Activated CD8-positive, alpha-beta memory T cell treated with anti-CD3 and anti-CD28 coated beads for 24 hours (primary cell): Measurements from ENCODE around the gene HEMGN.
"Not testable (repeated sequence)": the region's sequence is repeated elsewhere in the genome, so short reads cannot be mapped to it uniquely, and the experiment has no call there.

Experiments used
- DNase-seq: peaks from one replicate; pipeline ENCODE4 v3.0.0-alpha.2; 2020

The HEMGN gene, protein sequence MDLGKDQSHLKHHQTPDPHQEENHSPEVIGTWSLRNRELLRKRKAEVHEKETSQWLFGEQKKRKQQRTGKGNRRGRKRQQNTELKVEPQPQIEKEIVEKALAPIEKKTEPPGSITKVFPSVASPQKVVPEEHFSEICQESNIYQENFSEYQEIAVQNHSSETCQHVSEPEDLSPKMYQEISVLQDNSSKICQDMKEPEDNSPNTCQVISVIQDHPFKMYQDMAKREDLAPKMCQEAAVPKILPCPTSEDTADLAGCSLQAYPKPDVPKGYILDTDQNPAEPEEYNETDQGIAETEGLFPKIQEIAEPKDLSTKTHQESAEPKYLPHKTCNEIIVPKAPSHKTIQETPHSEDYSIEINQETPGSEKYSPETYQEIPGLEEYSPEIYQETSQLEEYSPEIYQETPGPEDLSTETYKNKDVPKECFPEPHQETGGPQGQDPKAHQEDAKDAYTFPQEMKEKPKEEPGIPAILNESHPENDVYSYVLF

DNA sequence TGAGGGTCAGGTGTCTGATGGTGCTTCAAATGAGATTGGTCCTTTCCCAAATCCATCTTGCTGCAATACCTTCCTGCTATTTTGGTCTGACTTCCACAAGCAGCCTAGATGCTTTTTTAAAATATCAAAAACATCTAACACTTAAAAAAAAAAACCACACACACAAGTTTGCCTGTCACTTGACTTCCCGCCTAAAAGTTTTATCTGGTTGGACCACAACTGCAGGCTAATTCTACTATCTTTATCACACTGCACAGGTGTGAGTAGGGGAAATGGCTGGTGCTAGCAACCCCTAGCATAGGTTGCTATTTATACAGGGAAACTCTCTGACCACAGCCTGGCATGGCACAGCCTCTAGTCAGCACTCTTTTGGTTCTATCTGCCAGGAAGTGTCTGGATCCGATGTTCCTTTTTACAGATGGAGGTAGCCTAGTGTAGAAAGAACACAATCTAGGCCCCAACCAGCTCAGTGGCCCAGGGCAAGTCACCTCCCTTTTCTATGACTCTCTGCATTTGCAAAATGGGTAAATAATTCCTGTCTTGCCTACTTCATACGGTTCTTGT lies at the start of gene HEMGN:
Gene HEMGN (minus strand): TSS at position 92 of the 564 bp plus-strand sequence. CDS start 36 bp downstream, at position 56.
- DNase-seq: peak; percentile 65

DNA sequence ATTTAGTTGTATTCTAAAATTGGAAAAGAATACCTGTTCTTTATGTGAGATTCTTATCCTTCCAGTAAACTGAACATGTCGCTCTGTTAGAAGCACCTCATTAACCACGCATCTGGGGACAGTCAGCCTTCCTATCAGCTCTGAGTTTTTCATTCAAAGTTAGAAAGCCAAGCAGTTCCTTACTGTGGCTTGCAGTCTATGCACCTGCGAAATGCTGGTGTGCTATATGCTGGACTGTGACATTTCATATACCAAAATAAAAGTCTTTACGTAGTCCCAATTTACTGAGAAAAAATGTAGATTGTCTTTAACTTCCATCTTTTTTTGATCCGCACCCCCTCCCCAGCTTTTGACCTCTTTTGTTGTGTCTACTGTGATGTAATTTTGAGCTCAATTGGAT lies 49.5 kb upstream of the HEMGN start:
- DNase-seq: no peak

DNA sequence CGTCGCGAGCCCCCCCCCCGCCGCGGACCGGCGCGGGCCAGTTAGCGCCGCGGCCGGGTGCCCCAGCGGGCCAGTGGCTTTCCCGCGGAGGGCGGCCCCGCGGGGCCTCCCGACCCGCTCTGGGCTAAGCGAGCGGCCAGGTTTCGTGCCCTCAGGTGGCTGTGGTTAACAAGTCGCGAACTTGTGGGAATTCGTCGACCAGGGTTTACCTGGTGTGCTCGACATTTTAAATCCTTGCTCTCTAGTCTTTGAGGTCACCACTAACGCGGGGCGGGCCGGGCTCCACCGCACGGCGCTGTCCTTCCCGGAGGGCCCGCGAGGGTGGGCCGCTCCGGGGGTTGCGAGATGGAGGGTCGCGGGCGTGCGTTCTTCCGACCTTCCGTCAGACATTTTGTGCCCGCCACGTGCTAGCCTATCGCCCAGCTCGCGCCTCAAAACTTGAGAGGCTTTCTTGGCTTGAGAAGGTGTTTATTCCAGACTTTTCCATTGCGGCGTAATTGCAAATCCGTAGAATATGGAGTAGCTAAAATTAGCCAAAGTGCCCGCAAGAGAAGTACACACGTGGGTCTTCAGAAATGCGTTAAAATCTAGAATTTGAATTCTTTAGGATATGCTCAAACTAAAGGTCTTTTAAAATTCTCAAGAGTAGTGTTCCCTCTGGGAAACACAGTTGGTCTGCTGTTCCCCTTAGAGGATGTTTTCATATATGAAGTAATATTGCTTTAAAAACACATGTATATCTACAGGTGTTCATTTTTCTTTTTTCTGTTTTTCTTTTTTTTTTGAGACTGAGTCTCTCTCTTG lies 47.3 kb upstream of the HEMGN start:
- no peak for DNase-seq

DNA sequence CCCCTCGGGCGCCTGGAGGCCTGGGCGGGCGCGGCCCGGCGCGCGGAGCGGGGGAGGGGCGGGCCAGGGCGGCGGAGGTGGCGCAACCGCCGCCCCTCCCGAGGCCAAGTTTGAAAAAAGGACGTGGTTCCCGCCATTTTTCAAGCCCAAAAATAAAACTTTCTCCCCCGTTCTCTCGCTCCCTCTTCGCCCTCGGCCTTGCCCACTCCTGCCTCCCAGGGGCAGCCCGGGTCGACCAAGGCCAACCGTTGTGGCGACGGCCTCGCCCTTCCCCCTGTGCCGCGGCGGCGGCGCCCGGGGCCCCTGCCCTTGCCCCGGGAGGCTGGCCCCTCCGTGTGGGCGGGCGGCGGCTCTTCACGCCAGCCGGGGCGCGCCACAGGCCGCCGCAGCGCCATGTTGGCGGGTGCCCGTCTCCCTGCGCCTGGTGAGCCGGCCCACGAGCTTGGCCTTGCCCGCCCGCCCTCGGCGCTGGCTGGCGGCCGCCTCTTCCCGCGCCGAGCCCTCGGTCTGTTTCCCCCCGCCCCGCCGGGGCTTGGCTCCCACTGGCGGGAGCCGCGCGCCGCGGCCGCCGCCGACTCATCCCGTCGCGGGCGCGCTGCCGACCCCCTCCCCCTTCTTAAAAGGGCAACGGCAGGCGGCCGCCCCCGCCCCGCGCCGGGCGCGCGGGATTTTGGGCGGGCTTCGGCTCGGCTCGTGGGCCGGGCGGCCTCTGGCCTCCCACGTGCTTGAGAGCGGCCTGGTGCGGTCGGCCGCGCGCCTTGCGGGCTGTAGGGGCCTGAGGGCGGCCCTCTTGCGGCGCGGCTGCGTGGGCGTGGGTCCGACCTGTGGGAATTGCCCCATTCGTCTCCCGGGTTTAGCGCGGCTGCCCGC lies 46.5 kb upstream of the HEMGN start:
- DNase-seq: peak; percentile 91

DNA sequence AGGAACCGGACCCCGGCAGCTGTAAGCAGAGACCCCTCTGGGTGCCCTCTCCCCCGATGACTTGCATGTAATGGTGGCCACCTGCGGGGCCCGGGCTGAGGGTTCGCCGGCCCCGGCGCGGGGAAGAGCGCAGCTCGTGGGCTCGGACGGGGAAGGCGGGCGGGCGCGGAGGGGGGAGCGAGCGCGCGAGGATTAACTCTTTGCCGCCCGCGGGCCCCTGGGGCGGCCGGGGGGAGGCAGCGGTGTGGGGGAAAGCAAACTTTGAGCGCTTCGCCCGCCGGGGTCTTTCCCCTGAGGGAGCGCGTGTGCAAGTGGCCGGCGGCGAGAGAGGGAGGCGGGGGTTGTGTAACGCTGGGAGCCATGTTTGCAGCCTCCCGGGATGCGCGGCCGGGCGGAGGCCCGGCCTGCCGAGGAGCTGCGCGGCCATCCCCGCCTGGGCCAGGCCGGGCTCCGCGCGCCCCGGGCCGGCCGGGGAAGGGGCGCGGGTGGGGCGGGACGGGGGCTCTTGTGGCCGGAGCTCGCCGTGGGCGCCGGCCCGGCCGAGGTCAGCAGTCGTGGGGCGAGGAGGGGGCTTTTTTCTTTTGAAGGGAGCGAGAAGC lies 45.7 kb upstream of the HEMGN start:
- DNase-seq: no peak

DNA sequence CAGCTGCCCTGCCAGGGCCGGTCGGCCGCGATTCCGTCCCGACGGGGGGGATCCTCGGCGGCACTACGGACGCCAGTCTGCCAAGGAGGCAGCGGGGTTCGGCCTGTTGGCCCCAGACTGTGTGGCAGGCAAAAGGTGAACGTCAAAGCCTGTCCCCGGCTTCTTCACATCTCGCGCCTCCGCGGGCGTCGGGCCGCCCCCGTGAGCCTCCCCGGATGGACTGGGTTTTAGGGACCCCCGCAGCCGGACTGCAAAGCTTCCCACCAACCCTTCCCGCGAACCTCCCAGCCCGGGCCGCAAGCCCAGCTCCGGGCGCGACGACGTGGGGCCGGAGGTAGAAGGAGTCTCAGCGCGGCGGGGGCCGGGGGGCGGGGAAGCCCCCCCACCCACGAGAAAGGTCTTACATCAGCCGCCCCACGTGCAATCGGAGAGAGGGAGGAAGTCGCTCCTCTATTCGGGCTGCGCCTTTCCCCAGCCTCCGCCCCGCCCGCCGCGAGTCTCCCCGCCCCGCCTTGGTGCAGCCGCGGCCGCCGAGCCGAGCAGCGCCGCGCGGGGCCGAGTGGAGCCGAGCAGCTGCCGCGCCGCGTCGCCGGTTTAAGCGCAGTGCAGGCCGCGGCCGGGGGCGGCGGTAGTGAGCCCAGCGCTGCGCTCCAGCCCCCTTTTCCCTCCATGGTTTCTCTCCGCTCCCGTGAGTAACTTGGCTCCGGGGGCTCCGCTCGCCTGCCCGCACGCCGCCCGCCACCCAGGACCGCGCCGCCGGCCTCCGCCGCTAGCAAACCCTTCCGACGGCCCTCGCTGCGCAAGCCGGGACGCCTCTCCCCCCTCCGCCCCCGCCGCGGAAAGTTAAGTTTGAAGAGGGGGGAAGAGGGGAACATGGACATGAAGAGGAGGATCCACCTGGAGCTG lies 45.0 kb upstream of the HEMGN start, which contains the start of gene ANP32B:
Gene ANP32B (plus strand): TSS at position 659 of the 906 bp plus-strand sequence. CDS start 215 bp downstream, at position 874.
- DNase-seq: peak; percentile 98

DNA sequence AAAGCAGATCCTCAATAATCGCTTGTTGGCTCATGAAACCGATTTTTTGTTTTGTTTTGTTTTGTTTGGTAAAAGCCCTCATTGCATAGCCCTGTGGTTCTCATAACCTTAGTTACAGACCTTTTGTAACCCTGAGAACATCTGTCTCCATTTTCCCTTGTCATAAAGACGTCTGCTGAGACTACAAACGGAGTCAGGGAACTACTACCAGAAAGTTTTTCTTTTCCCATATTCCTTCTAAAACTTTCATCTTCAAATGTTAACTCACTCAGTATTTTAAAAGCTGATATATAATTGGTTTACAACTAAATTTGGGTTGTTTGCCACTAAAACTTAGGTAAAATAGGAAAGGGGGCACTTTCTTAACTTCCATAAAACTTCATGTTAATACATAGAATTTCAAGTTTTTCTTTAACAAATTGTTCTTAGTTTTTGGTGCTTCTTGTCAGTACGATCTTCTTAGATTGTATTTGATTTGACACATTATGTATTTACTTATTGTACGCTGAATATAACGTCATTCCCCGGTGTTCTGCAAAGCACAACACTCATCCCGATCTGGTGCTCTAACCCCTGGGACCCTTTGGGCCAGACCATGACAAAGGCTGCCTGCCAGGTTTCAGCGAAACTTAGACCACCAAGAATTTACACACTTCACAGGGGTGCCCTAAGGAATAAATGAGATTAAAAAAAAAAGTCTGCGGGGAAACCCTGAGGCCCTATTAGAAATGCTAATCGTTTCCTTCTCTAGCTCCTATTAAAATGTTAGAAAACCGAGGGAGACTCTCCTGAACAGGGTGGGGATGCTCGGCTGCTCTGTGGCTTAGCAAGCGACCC lies 44.1 kb upstream of the HEMGN start:
- DNase-seq: no peak

DNA sequence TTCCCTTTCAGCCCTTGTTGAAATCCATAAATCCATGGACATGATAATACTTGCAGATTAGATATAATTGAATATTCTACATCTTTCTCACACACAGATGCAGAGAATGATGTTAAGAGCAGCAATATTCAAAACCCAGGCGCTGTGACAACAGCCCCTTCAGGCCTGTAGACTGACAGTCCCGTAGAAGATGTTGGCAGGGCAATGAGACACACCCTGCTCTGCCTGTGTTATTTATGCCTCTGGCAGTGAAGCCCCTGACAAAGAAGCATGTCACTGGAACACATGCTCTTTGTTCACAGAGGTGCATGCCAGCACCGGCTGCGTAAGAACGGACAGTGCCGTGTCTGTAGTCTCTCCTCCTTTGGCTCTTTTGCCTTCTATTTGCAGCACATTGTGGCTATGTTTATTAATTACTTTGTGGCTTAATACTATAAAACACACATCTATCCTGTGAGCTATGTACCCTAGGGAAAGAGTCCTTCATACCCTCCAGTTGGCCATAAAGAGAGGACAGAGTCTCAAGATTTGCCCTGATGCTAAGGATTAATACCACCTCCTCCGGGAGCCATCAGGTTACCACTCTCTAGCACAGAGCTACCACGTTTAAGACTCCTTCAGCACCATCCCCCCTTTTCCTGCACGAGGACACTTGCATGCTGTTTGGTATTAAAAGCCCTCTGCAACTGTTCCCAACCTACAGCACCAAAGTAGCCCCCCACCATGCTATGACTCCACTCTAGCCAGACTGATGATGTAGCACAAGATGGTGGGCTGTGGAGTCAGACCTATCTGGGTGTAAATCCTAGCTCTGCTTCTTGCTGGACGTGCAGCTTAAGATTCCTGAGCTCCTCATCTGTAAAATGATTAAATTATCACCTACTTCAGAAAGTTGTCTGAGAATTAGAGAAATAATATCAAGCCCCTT lies 43.2 kb upstream of the HEMGN start:
- no peak for DNase-seq

DNA sequence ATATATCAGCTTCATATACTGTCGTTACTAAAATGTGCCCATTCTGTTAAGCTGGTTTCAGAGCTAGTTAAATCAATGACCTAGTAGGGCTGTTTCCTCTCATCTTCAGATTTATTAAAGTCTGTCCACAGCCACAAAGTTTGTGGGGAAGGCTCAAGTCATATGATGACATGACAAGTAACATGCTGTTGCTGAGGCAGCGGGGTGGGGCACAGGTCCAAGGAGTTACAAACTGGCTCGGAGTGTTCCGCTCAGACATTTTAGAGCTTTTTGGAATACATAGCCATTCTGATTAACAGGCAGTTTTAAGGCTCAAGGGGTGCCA lies 42.5 kb upstream of the HEMGN start:
- DNase-seq: no peak

DNA sequence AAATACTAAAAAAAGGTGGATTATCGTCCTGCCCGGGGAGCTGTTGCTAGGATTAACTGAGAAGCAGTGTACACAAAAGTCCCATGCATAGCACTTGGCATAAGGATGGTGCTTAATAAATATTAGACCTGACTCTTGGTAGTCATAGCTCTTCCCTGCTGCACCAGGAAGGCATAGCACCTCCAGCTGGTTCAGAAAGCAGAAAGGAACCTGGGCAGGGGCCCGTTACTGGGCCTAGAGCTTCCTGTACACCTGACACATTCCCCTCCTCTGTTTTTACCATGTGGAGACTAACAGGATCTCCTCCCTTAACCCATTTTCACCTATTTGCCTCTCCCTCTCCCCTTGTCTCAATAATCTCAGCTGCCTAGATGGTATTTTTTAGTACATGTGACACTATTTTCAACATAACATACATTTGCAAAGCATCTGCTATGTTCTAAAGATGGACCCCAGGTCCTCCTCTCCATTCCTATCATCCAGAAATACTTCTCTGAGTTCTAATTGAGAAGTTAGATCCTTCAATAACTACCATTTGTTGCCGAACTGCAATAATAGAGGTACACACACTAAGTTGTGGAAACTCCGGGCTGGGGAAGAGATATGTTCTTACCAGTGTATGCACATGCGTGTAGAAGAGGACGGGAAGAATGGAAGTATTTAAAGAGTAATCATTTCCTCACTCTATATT lies 42.0 kb upstream of the HEMGN start:
- no peak for DNase-seq

DNA sequence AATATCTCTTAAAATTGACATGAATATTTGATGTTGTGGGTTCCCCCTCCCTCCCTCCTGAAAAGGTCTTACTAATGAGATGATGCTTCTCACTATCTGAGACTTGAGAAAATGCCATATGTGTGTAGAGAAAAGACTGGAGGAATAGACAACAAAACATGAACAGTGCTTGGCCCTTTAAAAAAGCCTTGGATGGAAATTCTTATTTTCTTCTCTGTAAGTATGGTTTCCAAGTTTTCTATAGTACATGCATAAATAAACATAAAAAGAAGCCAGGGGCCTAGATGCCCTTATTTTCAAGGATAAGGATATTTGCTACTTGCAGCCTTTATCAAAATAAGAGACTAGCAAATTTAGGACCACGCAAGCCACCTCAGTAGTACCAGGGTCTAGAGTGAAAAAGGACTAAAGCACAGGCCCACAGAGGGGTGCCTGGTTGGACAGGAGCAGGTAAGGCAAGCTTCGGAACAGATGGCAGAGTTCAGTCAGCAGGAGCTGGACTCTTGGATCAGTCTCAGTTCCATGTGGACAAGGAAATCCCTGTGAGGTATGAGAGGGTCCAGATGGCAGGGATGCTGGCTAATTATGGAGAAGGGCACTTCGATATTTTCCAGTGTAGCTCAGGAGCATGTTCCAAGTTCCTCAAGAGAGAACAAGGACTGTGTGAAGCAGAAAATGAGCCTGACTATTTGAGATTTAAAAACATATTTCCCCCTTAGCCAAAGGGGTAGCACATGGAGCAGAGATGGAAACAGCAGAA lies 40.6 kb upstream of the HEMGN start:
- DNase-seq: no peak

DNA sequence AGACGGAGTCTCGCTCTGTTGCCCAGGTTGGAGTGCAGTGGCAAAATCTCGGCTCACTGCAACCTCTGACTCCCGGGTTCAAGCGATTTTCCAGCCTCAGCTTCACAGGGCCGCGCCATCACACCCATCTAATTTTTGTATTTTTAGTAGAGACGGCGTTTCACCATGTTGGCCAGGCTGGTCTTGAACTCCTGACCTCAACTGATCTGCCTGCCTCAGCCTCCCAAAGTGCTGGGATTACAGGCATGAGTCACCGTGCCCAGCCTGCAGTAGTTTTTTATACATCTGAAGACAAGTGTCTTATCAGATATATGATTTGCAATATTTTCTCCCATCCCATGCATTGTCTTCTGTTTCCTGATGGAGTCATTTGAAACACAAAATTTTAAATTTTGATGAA lies 38.7 kb upstream of the HEMGN start:
- not testable (repeated sequence) for DNase-seq

DNA sequence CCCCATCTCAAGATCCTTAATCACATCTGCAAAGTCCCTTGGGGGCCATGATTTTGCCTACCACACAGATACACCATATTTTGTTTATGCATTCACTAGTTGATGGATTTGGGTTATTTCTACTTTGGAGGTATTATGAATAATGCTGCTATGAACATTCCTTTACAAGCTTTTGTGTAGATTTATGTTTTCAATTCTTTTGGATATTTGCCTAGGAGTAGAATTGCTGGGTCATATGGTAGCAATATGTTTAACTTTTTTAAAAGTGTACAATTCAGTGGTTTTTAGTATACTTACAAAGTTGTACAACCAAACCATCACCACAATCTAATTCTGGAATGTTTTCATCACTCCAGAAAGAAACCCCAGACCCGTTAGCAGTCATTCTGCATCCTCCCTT lies 37.4 kb upstream of the HEMGN start:
- DNase-seq: no peak

DNA sequence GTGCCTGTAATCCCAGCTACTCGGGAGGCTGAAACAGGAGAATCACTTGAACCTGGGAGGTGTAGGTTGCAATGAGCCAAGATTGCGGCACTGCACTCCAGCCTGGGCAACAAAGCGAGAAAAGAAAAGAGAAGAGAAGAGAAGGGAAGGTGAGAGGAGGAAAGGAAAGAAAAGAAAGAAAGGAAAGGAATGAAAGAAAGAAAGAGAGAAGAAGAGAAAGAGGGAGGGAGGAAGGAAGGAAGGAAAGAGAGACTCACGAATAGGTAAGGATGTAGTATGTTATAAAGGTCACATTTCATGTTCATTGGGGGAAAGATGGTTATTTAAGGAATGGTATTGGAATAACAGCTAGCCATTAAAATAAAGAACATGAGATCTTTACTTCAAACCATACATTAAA lies 34.8 kb upstream of the HEMGN start:
- no peak for DNase-seq

DNA sequence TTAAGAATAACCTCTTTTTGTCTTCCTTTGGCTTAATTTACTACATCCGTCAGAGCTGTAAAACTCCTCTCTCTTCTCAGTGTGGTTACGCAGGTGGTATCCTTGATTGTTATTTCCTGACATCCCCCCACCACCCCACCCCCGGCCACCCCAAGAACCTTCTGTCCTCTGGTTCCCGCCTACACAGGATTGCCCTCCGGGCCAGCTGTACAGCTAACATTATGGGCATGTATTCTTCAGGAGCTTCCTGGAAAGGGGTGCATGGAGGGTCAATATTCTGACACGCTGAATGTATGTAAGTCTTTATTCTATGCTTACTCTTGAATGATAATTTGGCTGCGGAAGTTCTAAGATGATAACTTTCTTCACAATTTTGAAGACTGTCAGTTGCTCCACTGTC lies 32.2 kb upstream of the HEMGN start:
- no peak for DNase-seq

DNA sequence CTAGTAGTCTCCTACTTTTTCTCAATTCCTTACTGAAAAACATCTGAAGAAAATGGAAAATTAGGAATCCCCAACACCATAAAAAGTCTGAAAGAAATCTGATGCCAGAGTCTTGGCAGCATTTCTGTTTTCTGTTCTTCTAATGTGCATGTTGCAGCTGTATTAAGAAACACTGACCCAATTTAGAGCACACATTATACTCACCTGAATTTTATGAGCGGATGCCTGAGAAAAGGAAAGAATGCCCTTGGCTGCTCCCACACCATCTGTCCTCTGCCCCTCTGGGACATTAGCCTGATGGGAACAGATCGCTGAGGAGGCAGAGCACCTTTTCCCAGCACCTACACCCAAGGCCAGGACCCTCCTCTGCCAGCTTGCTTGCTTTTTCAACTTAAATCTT lies 31.0 kb upstream of the HEMGN start:
- DNase-seq: no peak

DNA sequence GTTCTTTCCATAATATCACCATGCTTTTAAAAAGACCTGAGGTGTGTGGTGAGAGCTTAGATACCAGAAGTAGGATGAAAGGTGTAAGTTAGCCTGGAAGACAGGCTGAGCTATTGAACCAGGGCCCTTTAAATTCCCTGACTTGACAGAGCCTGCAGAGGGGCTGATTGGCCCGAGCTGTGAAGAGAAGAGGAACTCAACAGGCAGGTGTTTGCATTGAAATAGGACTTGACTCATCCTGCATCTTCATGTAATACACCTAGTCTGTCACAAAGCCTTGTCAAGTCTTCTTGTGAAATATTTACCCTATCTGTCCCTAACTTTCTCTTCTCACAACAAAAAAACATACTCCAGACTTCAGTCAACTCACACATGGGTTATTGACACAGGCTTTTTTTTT lies 28.5 kb upstream of the HEMGN start:
- DNase-seq: no peak

DNA sequence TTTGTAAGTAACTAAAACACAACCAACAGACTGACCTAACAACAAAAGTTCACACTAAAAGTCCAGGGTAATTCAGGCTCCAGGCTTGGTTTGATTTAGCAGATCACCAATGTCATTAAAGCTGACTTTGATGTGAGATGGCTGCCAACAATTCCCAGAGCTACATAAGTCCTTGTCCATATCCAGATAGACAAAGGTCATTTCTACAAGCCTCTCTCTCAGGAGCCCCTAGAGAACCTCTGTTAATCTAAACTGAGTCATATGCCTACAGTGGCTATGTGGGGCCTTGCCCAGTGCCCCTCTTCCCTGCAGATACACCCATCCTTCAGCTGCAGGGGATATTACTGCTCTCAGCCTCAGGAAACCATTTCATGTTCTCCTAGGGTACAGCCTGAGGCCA lies 26.9 kb upstream of the HEMGN start:
- no peak for DNase-seq
